Body of pancreas (tissue), 4 donors: Measurements from ENCODE around the gene TUBA1C. TPM values are rescaled to one million over a fixed set of nuclear protein-coding genes. Genes with fewer than 3 reads are reported as not detected.
"Not testable (repeated sequence)": the region's sequence is repeated elsewhere in the genome, so short reads cannot be mapped to it uniquely, and the experiment has no call there.

Source experiments
- ATAC-seq: fragments of 150-250 bp; one replicate; pipeline ENCODE4 v1.9.1; 2016
- DNase-seq, 4 donors: peaks; one replicate each; pipeline ENCODE4 v3.0.0-alpha.2; 2019
- H3K27ac ChIP-seq, 4 donors: fragments of 200-600 bp; sonication (generic); 1 replicate in 3 of 4; 2 replicates in 1 of 4; pipeline versions ENCODE4 v1.5.1 to v1.6.1; 2016 to 2019; ENCODE audit warnings: mild to moderate bottlenecking in 1 of 4, mixed read lengths in 1 of 4, moderate library complexity in 1 of 4
- H3K27me3 ChIP-seq, 2 donors: fragments of 200-600 bp; sonication (generic); one replicate each; pipeline ENCODE4 v1.6.0; 2016; ENCODE audit warnings: mild to moderate bottlenecking in 1 of 2
- H3K36me3 ChIP-seq, 2 donors: fragments of 200-600 bp; sonication (generic); replicated peaks in 1 of 2; 2 replicates each; pipeline ENCODE4 v1.5.1; 2016; ENCODE audit warnings: low read depth in 2 of 2; ENCODE audit not compliant: insufficient read depth in 1 of 2
- H3K4me1 ChIP-seq: fragments of 200-600 bp; sonication (generic); one replicate; pipeline ENCODE4 v1.6.0; 2016
- H3K4me3 ChIP-seq, 2 donors: fragments of 200-600 bp; sonication (generic); 1 replicate in 1 of 2; 2 replicates in 1 of 2; pipeline ENCODE4 v1.5.1; 2016 to 2019
- H3K9me3 ChIP-seq, 3 donors: fragments of 200-600 bp; sonication (generic); 1 replicate in 2 of 3; 2 replicates in 1 of 3; pipeline ENCODE4 v1.5.1; 2016
- CTCF ChIP-seq, 7 experiments: fragments of 450-650 bp in 4 of 7; fragments of 200-600 bp in 3 of 7; sonication (generic) in 3 of 7; IDR thresholded peaks; one replicate each; pipeline ENCODE4 v1.5.1; 2016 to 2019; ENCODE audit warnings: antibody characterized with exemption in 7 of 7
- POLR2A ChIP-seq, 3 donors: fragments of 450-650 bp; IDR thresholded peaks; one replicate each; pipeline ENCODE4 v1.6.1; 2016; ENCODE audit warnings: antibody characterized with exemption in 3 of 3, mild to moderate bottlenecking in 2 of 3
- WGBS, 2 donors: methylation state at CpG; one replicate each; pipeline ENCODE4 v1.1.5; 2017; 5-methylcytosine and 5-hydroxymethylcytosine counted together
- intact Hi-C: fragments of 100-400 bp; cut with DNase I; formaldehyde crosslinking; loops from one replicate; pipeline ENCODE4 v1.15.1; 2023
- total RNA-seq, 2 donors: library from RNA; depleted of rRNA; stranded (reverse); fragments of >200 nt; gene quantifications; one replicate each; pipeline ENCODE4 v1.1.0, GENCODE V29; 2016

Gene TUBA1C
- total RNA-seq, 2 donors from 2014 or later, result 32.6 to 39.2 TPM

GRCh38 chr12:49305762-49306510 is 41.1 kb downstream of the TUBA1C start:
- no peaks in the 10 kb centered on the region for H3K4me1 ChIP-seq
- H3K4me3 ChIP-seq, result no peak overlapping the region
- H3K27ac ChIP-seq, result no peak overlapping the region
- no peak for TF ChIP-seq CTCF (IDR thresholded peaks at IDR 0.05)
- no peak for TF ChIP-seq POLR2A (IDR thresholded peaks at IDR 0.05)
- no peaks in the 10 kb centered on the region for H3K9me3 ChIP-seq
- ATAC-seq (no peak), DNase-seq (no peak)
- WGBS, 2 donors, result 57 to 66% methylated on average over 6 of the region's 6 CpGs
- H3K36me3 ChIP-seq, result no peaks in the 10 kb centered on the region
- H3K27me3 ChIP-seq, result no peaks in the 10 kb centered on the region
- intact Hi-C loops, result no loop called here

- H3K27ac ChIP-seq, result no peak overlapping the region
- WGBS, 2 donors, result 87 to 93% methylated on average over 7 of the region's 7 CpGs
- TF ChIP-seq CTCF (IDR thresholded peaks at IDR 0.05), result no peak
- no peak for TF ChIP-seq POLR2A (IDR thresholded peaks at IDR 0.05)
- no peak for DNase-seq
- no peaks in the 10 kb centered on the region for H3K4me1 ChIP-seq
- H3K27me3 ChIP-seq, result no peaks in the 10 kb centered on the region
- H3K4me3 ChIP-seq, result no peak overlapping the region
- intact Hi-C loops, result no loop called here
- ATAC-seq, result no peak
- no peaks in the 10 kb centered on the region for H3K36me3 ChIP-seq
- no peaks in the 10 kb centered on the region for H3K9me3 ChIP-seq
Measured at GRCh38 chr12:49309386-49309785, 44.5 kb downstream of the TUBA1C start.

GRCh38 chr12:49310451-49311000 is 45.6 kb downstream of the TUBA1C start:
- WGBS, 2 donors, result 44 to 76% methylated on average over 3 of the region's 3 CpGs

GRCh38 chr12:49314811-49315210 is 49.9 kb downstream of the TUBA1C start:
- WGBS, 2 donors, result 93 to 100% methylated on average over 1 of the region's 1 CpG
- no peaks in the 10 kb centered on the region for H3K9me3 ChIP-seq
- TF ChIP-seq POLR2A (IDR thresholded peaks at IDR 0.05) (no peak), CTCF (IDR thresholded peaks at IDR 0.05) (no peak)
- H3K4me3 ChIP-seq, result no peak overlapping the region
- no peaks in the 10 kb centered on the region for H3K4me1 ChIP-seq
- intact Hi-C loops, result no loop called here
- H3K27me3 ChIP-seq, result no peaks in the 10 kb centered on the region
- no peaks in the 10 kb centered on the region for H3K36me3 ChIP-seq
- DNase-seq (no peak), ATAC-seq (no peak)
- H3K27ac ChIP-seq, result no peak overlapping the region

More at GRCh38 chr12:49310451-49311000, 45.6 kb downstream of the TUBA1C start:
- H3K4me3 ChIP-seq, H3K36me3 ChIP-seq, ATAC-seq, intact Hi-C loops, H3K9me3 ChIP-seq, H3K27me3 ChIP-seq, H3K27ac ChIP-seq, DNase-seq, H3K4me1 ChIP-seq: not testable (repeated sequence)

- intact Hi-C loops, H3K9me3 ChIP-seq, H3K27ac ChIP-seq, H3K4me3 ChIP-seq, DNase-seq, H3K36me3 ChIP-seq, H3K4me1 ChIP-seq, H3K27me3 ChIP-seq, ATAC-seq: not testable (repeated sequence)
- 89 to 98% methylated on average over 10 of the region's 10 CpGs for WGBS, 2 donors
Measured at GRCh38 chr12:49317118-49317517, 52.2 kb downstream of the TUBA1C start.

GRCh38 chr12:49320411-49321103 is 55.7 kb downstream of the TUBA1C start:
- H3K27ac ChIP-seq, DNase-seq, ATAC-seq, H3K36me3 ChIP-seq, H3K4me3 ChIP-seq, H3K27me3 ChIP-seq, intact Hi-C loops, H3K9me3 ChIP-seq: not testable (repeated sequence)
- peaks cover 13% of the 10 kb centered on the region for H3K4me1 ChIP-seq
- 80 to 92% methylated on average over 9 of the region's 9 CpGs for WGBS, 2 donors
